ENCODE measurements around the gene SAFB2.

Gene SAFB2

DNA sequence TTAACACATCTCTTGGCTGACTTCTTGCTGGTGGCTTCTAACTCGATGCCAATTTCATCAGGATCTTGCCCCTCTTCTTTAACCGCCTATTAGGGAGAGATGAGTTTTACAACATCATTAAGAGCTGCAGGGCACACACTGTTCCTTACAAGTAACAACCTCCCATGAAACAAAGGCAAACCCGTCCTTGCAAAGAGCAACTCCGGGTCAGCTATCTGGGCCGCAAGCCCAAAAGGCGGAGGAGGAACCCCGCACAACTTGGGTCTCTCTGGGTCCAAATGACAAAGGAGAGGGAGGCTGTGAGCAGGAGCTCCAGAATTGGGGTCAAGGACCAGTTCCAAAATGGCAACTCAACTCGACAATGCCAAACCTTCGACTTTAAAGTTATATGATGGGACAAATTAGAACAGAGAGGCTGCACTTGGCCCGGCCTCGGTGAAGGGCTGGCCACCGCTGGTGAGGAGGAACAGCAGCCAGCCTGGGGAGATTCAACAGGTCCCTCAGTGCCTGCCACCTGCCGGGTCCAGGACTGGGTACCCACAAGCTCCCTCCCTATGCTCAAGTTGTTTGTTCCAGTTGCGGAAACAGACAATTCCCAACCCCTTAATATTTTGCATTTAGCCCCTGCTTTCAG is 1.1 kb downstream of the SAFB2 start:
- peak overlapping the region; percentile 100 for H3K4me3 Mint-ChIP-seq
- TF ChIP-seq, protein P1, sequence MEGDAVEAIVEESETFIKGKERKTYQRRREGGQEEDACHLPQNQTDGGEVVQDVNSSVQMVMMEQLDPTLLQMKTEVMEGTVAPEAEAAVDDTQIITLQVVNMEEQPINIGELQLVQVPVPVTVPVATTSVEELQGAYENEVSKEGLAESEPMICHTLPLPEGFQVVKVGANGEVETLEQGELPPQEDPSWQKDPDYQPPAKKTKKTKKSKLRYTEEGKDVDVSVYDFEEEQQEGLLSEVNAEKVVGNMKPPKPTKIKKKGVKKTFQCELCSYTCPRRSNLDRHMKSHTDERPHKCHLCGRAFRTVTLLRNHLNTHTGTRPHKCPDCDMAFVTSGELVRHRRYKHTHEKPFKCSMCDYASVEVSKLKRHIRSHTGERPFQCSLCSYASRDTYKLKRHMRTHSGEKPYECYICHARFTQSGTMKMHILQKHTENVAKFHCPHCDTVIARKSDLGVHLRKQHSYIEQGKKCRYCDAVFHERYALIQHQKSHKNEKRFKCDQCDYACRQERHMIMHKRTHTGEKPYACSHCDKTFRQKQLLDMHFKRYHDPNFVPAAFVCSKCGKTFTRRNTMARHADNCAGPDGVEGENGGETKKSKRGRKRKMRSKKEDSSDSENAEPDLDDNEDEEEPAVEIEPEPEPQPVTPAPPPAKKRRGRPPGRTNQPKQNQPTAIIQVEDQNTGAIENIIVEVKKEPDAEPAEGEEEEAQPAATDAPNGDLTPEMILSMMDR (IDR thresholded peaks at IDR 0.05; ENCODE audit: unreplicated experiment in 3 of 3) = no peak
- no peaks in the 10 kb centered on the region for H3K27me3 Mint-ChIP-seq (ENCODE audit: low read depth)
- peaks cover 44% of the 10 kb centered on the region for H3K4me1 Mint-ChIP-seq
- no peaks in the 10 kb centered on the region for H3K9me3 Mint-ChIP-seq
- peaks cover 58% of the 10 kb centered on the region for H3K36me3 Mint-ChIP-seq (ENCODE audit: low read depth)
- H3K27ac Mint-ChIP-seq = peak overlapping the region; percentile 67 to 100 (median 96)

DNA sequence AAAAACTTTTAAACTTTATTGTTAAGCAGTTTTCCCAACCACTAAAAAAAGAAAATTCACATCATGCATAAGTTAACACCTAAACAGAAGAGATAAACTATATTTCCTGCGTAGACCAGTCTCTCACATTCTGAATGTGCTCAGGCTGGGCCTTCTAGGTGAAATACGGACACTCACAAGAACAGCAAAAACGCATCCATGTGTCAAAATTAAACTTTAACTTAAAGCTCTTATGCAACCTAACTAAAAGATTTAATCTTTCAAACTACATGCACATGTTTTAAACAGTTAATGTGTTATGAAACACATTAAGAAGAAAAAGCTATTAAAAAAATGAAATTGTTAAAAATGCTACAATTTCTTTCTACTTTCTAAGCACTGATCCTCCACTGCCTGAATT is 2.6 kb downstream of the SAFB2 start:
- Mint-ChIP-seq H3K9me3 (no peaks in the 10 kb centered on the region), H3K36me3 (ENCODE audit: low read depth) (peaks cover 55% of the 10 kb centered on the region), H3K27me3 (ENCODE audit: low read depth) (no peaks in the 10 kb centered on the region), H3K27ac (peak overlapping the region; percentile 46 to 96 (median 64)), H3K4me1 (peaks cover 29% of the 10 kb centered on the region), H3K4me3 (peak overlapping the region; percentile 100)
- TF ChIP-seq, protein P1 (IDR thresholded peaks at IDR 0.05; ENCODE audit: unreplicated experiment in 3 of 3) = no peak

DNA sequence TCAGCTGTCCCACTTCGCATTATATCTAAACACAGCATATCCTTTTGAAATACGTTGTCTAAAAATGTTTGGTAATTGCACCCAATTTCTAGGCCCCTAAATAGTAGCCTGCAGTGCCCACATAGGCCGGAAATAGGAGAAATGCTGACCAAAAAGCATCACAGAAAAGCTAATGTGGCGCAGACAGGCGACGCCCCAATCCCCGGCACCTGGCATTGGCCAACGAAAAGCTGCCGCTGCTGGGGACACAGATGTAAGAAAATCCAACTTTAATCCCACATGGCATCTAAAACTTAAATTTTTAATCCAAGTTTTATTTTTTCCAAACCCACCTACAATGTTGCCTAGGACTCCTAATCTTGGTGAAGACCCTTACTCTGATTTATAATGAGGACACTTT is 4.0 kb downstream of the SAFB2 start:
- H3K36me3 Mint-ChIP-seq (ENCODE audit: low read depth) = peaks cover 66% of the 10 kb centered on the region
- H3K4me1 Mint-ChIP-seq = peaks cover 23% of the 10 kb centered on the region
- H3K9me3 Mint-ChIP-seq = no peaks in the 10 kb centered on the region
- TF ChIP-seq, protein P1 (IDR thresholded peaks at IDR 0.05; ENCODE audit: unreplicated experiment in 3 of 3) = no peak
- H3K27ac Mint-ChIP-seq = peak overlapping the region in 1 of 3 experiments; percentile 39
- H3K4me3 Mint-ChIP-seq = no peak overlapping the region
- H3K27me3 Mint-ChIP-seq (ENCODE audit: low read depth) = no peaks in the 10 kb centered on the region

DNA sequence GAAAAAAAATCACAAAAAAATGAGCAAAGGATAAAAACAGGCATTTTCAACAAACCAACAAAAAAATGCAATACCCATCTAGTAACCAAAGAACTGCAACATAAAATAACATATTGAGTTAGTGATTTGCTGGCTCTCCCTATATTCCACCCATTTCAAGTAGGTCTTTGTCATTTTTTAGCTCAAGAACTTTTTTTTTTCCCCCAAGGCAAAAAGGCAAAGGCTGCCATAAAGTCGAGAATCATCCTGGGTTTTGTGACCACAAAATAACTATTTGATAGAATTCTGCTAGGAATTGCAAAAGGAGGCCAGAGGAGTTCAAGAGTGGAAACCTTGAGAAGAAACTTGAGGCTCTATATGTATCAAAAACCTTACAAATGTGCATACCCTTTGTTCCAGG is 5.5 kb downstream of the SAFB2 start:
- Mint-ChIP-seq H3K27me3 (ENCODE audit: low read depth) (no peaks in the 10 kb centered on the region), H3K4me3 (no peak overlapping the region), H3K4me1 (peaks cover 19% of the 10 kb centered on the region), H3K9me3 (no peaks in the 10 kb centered on the region), H3K36me3 (ENCODE audit: low read depth) (peaks cover 78% of the 10 kb centered on the region), H3K27ac (no peak overlapping the region)
- TF ChIP-seq, protein P1 (IDR thresholded peaks at IDR 0.05; ENCODE audit: unreplicated experiment in 3 of 3) = no peak

DNA sequence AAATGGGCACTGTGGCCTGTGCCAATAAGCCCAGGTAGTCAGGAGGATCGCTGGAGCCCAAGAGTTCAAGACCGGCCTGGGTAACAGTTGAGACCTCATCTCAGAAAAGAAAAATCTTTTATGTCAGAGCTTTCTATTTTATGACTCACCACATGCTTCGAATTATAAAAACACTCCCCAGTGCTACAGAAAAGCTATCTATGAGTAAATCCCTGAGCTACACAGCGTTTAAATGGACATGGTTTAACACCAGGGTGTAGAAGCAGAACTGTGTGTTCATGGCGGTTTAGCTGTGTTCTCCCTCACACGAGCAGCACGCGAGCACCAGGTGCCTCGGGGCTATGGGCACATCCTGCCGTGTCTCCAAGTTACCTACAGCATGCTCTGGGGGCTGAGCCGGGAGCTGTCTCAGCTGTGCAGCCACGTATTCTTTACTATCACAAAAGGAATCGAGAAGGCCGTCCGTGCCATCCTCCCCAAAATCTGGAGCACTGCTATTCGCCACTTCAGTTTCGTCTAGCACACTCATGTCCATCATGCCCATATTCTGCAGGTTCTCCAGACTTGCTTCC is 6.7 kb downstream of the SAFB2 start:
- Mint-ChIP-seq H3K4me1 (peaks cover 12% of the 10 kb centered on the region), H3K9me3 (no peaks in the 10 kb centered on the region), H3K27me3 (ENCODE audit: low read depth) (no peaks in the 10 kb centered on the region), H3K27ac (no peak overlapping the region), H3K4me3 (no peak overlapping the region), H3K36me3 (ENCODE audit: low read depth) (peaks cover 78% of the 10 kb centered on the region)
- TF ChIP-seq, protein P1 (IDR thresholded peaks at IDR 0.05; ENCODE audit: unreplicated experiment in 3 of 3) = no peak

Data from nephron (organoid).